HepG2 (cell line): ENCODE measurements around the gene TTC24.

ENCODE experiments used
- FOSL1 ChIP-seq: sonication (generic); formaldehyde crosslinking; IDR thresholded peaks from 2 replicates; pipeline ENCODE4 v1.9.0; 2021; ENCODE audit warnings: missing genetic modification reagents, borderline replicate concordance
- HNF4A ChIP-seq: sonication (generic); formaldehyde crosslinking; IDR thresholded peaks from 2 replicates; pipeline ENCODE4 v1.4.0; 2020; ENCODE audit warnings: missing genetic modification reagents
- KLF16 ChIP-seq, 2 experiments: sonication (generic) in 1 of 2; formaldehyde crosslinking in 1 of 2; IDR thresholded peaks; 2 replicates each; pipeline versions ENCODE4 v1.6.1 to v1.8.0; 2016 to 2023; ENCODE audit warnings: missing genetic modification reagents in 2 of 2, missing compliant biosample characterization in 1 of 2
- NAIF1 ChIP-seq: sonication (generic); formaldehyde crosslinking; IDR thresholded peaks from 2 replicates; pipeline ENCODE4 v1.5.0; 2020; ENCODE audit warnings: mild to moderate bottlenecking, missing genetic modification reagents, borderline replicate concordance
- POLR2A ChIP-seq, 2 experiments: IDR thresholded peaks; 2 replicates each; pipeline ENCODE4 v1.6.1; 2011; ENCODE audit warnings: low read depth in 2 of 2, low read length in 2 of 2, mild to moderate bottlenecking in 1 of 2, moderate library complexity in 1 of 2; ENCODE audit not compliant: insufficient read depth in 1 of 2
- POLR2AphosphoS5 ChIP-seq: IDR thresholded peaks from 2 replicates; pipeline ENCODE4 v1.6.1; 2012; ENCODE audit warnings: low read depth, low read length
- ZNF34 ChIP-seq: sonication (generic); formaldehyde crosslinking; IDR thresholded peaks from 2 replicates; pipeline ENCODE4 v1.4.0; 2020; ENCODE audit warnings: mild to moderate bottlenecking, missing genetic modification reagents, borderline replicate concordance
- ZNF552 ChIP-seq: sonication (generic); formaldehyde crosslinking; IDR thresholded peaks from 2 replicates; pipeline ENCODE4 v1.9.0; 2022; ENCODE audit warnings: missing genetic modification reagents, mild to moderate bottlenecking, borderline replicate concordance
- TF ChIP-seq, protein P1 (sequence below): sonication (generic); formaldehyde crosslinking; IDR thresholded peaks from 2 replicates; pipeline ENCODE4 v1.4.0; 2020; ENCODE audit warnings: missing genetic modification reagents
- TF ChIP-seq, protein P2 (sequence below): fragments of 450-650 bp; IDR thresholded peaks from 2 replicates; pipeline ENCODE4 v1.6.1; 2016
- TF ChIP-seq, protein P3 (sequence below): sonication (generic); formaldehyde crosslinking; IDR thresholded peaks from 2 replicates; pipeline ENCODE4 v1.5.0; 2020; ENCODE audit warnings: mild to moderate bottlenecking, missing genetic modification reagents, moderate library complexity
- TF ChIP-seq, protein P4 (sequence below), 2 experiments: sonication (generic) in 1 of 2; formaldehyde crosslinking in 1 of 2; IDR thresholded peaks; 2 replicates each; pipeline versions ENCODE4 v1.5.1 to v1.6.1; 2011 to 2020; ENCODE audit warnings: borderline replicate concordance in 1 of 2, low read depth in 1 of 2, low read length in 1 of 2, mild to moderate bottlenecking in 1 of 2, missing genetic modification reagents in 1 of 2, moderate library complexity in 1 of 2

DNA sequence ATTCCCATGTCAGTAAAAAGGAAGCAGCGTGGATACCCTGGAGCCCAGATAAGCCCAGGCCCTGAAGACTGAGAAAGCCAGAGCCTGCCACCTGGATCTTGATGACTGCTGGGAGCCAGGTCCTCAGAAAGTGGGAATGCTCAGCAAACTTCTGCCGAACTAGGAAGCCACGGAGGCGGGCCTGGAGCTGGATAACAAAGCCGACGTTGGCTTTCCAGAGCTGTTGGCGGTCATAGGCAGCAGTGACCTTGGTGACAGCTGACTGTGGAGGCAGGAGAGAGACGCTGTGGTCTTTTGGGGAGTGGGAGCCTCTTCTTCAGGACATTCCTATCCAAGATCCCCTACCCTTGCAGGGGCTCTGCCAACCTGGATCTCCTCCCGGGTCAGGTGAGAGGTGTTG, 31.5 kb upstream of the TTC24 start:
- TF ChIP-seq, protein P1, sequence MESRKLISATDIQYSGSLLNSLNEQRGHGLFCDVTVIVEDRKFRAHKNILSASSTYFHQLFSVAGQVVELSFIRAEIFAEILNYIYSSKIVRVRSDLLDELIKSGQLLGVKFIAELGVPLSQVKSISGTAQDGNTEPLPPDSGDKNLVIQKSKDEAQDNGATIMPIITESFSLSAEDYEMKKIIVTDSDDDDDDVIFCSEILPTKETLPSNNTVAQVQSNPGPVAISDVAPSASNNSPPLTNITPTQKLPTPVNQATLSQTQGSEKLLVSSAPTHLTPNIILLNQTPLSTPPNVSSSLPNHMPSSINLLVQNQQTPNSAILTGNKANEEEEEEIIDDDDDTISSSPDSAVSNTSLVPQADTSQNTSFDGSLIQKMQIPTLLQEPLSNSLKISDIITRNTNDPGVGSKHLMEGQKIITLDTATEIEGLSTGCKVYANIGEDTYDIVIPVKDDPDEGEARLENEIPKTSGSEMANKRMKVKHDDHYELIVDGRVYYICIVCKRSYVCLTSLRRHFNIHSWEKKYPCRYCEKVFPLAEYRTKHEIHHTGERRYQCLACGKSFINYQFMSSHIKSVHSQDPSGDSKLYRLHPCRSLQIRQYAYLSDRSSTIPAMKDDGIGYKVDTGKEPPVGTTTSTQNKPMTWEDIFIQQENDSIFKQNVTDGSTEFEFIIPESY (CRISPR knock-in tag): no peak
- TF ChIP-seq POLR2AphosphoS5 (no peak), NAIF1 (CRISPR knock-in tag) (no peak), KLF16 (CRISPR knock-in tag; IDR thresholded peaks at IDR 0.05) (no peak), ZNF552 (CRISPR knock-in tag) (no peak), ZNF34 (CRISPR knock-in tag) (no peak), HNF4A (no peak), POLR2A (IDR thresholded peaks at IDR 0.05; ENCODE audit: insufficient read depth in 1 of 2, low read depth in 2 of 2, low read length in 2 of 2) (no peak), FOSL1 (CRISPR knock-in tag) (no peak)
- TF ChIP-seq, protein P2, sequence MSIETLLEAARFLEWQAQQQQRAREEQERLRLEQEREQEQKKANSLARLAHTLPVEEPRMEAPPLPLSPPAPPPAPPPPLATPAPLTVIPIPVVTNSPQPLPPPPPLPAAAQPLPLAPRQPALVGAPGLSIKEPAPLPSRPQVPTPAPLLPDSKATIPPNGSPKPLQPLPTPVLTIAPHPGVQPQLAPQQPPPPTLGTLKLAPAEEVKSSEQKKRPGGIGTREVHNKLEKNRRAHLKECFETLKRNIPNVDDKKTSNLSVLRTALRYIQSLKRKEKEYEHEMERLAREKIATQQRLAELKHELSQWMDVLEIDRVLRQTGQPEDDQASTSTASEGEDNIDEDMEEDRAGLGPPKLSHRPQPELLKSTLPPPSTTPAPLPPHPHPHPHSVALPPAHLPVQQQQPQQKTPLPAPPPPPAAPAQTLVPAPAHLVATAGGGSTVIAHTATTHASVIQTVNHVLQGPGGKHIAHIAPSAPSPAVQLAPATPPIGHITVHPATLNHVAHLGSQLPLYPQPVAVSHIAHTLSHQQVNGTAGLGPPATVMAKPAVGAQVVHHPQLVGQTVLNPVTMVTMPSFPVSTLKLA: no peak
- TF ChIP-seq, protein P3, sequence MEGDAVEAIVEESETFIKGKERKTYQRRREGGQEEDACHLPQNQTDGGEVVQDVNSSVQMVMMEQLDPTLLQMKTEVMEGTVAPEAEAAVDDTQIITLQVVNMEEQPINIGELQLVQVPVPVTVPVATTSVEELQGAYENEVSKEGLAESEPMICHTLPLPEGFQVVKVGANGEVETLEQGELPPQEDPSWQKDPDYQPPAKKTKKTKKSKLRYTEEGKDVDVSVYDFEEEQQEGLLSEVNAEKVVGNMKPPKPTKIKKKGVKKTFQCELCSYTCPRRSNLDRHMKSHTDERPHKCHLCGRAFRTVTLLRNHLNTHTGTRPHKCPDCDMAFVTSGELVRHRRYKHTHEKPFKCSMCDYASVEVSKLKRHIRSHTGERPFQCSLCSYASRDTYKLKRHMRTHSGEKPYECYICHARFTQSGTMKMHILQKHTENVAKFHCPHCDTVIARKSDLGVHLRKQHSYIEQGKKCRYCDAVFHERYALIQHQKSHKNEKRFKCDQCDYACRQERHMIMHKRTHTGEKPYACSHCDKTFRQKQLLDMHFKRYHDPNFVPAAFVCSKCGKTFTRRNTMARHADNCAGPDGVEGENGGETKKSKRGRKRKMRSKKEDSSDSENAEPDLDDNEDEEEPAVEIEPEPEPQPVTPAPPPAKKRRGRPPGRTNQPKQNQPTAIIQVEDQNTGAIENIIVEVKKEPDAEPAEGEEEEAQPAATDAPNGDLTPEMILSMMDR (CRISPR knock-in tag): no peak
- TF ChIP-seq, protein P4, sequence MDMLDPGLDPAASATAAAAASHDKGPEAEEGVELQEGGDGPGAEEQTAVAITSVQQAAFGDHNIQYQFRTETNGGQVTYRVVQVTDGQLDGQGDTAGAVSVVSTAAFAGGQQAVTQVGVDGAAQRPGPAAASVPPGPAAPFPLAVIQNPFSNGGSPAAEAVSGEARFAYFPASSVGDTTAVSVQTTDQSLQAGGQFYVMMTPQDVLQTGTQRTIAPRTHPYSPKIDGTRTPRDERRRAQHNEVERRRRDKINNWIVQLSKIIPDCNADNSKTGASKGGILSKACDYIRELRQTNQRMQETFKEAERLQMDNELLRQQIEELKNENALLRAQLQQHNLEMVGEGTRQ (IDR thresholded peaks at IDR 0.05; ENCODE audit: low read depth, low read length): no peak
- TF ChIP-seq, protein P4 (CRISPR knock-in tag; IDR thresholded peaks at IDR 0.05; ENCODE audit: borderline replicate concordance): no peak
